Fibroblast of pulmonary artery (primary cell): ENCODE results near the gene SMPD2.

Source experiments
- DNase-seq: peaks from one replicate; pipeline ENCODE4 v3.0.0-alpha.2; 2010; ENCODE audit warnings: low read depth
- H3K4me3 ChIP-seq: replicated peaks from 2 replicates; pipeline ENCODE4 v1.5.1; 2011; ENCODE audit warnings: low read depth, mild to moderate bottlenecking, control low read depth, low read length, moderate library complexity
- TF ChIP-seq, protein P1 (sequence below): IDR thresholded peaks from 2 replicates; pipeline ENCODE4 v1.5.1; 2011; ENCODE audit warnings: mild to moderate bottlenecking, control low read depth, low read length, inconsistent platforms; ENCODE audit errors: missing control alignments

The SMPD2 gene

DNA sequence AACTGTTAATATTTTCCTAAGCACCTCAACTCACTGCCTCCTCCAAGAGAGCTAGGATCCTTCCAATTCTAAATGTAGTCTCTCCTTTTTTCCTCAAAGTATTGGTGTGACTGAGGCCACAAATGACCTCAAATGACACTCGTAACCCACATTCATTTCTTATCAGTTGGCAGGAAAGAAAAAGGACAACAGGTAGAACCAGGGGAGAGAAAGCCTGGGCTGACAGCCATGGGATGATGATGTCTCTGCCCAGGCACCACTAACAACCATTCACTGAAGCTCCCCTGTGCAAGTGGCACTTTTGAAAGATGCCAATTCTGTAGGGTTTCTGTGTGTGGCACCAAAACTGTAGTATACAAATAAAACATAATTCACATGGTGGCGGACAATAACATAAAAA, 35.1 kb downstream of the SMPD2 start:
- H3K4me3 ChIP-seq = no peak overlapping the region
- TF ChIP-seq, protein P1, sequence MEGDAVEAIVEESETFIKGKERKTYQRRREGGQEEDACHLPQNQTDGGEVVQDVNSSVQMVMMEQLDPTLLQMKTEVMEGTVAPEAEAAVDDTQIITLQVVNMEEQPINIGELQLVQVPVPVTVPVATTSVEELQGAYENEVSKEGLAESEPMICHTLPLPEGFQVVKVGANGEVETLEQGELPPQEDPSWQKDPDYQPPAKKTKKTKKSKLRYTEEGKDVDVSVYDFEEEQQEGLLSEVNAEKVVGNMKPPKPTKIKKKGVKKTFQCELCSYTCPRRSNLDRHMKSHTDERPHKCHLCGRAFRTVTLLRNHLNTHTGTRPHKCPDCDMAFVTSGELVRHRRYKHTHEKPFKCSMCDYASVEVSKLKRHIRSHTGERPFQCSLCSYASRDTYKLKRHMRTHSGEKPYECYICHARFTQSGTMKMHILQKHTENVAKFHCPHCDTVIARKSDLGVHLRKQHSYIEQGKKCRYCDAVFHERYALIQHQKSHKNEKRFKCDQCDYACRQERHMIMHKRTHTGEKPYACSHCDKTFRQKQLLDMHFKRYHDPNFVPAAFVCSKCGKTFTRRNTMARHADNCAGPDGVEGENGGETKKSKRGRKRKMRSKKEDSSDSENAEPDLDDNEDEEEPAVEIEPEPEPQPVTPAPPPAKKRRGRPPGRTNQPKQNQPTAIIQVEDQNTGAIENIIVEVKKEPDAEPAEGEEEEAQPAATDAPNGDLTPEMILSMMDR = no peak
- no peak for DNase-seq

DNA sequence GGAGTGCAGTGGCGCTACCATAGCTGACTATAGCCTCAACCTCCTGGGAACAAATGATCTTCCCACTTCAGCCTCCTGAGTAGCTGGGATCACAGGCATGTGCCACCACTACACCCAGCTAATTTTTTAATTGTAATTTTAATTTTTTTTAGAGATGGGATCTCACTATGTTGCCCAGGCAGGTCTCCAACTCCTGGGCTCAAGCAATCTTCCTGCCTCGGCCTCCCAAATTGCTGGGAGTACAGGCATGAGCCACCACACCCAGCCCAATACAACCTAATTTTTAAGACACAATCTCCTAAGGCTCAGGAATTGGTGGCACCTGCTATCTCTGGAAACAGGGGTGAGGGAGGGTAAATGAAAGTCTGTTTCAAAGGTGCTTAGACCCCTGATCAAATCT, 36.7 kb downstream of the SMPD2 start:
- TF ChIP-seq, protein P1 = no peak
- no peak for DNase-seq
- no peak overlapping the region for H3K4me3 ChIP-seq

DNA sequence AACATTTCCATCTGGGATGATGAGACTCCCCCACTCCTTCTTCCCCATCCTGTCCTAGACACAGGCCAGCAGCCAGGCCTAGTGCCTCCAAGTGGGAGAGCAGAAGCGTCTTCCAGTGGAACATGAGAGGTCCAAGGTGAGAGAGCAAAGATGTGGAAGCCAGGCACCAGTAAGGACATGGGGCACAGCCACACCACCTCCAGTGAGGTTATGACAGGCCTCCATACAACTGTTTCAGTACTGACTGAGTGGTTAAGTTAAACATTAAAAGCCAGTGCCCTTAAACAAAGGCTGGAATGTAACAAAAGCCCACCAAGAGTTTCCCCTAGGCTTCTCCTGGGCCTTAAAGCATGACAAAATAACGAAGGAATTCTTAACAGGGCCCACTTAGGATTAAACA, 37.2 kb downstream of the SMPD2 start:
- H3K4me3 ChIP-seq = no peak overlapping the region
- no peak for DNase-seq
- TF ChIP-seq, protein P1 = no peak

DNA sequence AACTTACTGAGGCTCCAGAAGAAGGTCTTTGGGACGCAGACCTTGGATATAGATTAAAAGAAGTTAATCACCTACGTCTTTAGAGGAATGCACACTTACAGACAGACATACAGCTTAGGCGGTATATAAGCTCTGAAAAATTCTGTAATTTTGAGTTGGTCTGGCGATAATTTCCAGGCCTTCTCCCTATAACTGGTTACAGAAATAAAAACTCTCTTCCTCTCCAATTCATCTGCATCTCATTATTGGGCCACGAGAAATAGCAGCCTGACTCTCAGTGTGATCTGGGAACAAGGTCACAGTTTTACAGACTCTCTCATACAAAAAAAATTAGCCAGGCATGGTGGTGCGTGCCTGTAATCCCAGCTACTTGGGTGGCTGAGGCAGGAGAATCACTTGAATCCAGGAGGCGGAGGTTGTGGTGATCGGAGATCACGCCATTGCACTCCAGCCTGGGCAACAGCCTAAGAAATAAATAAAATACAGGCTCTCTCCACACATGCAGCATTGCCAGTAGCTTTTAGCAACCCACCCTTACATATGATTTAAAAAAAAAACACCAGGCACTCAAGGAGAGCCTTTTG, 37.8 kb downstream of the SMPD2 start:
- DNase-seq = no peak
- TF ChIP-seq, protein P1 = no peak
- H3K4me3 ChIP-seq = no peak overlapping the region

DNA sequence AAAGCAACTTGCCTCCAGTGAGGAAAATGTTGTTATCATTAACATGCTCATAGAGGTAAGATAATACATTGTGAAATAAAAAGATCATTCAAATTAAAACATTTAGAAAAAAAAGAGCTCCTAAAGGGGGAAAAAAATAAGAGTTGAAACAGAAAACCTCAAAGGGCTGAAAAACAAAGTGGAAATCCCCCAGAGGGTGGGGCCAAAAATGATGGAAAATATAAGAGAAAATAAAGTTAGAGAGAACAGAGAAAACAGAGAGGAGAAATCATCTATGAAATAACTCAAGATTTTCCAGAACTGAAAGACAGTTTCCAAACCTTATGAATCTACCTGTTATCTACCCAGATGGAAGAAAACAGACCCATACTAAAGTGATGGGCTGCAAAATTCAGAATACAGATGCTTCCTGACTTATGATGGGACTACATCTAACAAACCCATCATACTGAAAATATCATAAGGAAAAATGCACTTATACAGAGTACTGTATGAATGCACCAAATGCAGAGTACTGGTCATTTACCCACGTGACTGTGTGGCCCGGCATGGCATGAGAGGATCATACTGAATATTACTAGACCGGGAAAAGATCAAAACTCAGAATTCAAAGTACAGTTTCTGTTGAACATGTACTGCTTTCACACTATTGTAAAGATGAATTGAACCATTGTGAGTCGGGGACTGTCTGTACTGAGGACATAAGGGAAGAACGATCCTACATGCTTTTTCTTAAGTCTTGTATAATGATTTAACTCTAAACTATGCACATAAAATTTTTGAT, 38.5 kb downstream of the SMPD2 start:
- DNase-seq = no peak
- peak overlapping the region; percentile 24 for H3K4me3 ChIP-seq
- TF ChIP-seq, protein P1 = no peak

DNA sequence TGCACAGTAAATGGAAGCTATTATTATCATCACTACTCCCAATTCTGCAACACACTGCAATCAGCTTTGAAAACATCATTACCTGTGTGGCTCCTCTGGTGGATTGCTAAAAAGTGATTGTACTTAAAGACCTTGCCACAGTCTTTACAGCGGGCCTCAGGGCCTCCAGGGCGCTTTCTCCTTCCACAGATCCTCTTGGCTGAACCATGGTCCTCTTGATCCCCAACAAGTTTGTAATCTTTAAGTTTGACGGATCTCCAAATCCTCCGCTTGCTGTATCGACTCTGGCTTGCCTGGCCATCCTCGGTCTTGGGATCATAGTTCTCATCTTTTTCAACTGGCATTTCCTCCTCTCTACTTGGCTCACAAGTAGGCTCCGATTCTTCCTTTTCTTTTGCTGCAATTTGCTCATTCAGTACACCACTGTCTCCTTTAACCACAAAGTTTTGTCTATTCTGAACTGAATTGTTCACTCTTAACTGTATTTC, 40.5 kb downstream of the SMPD2 start:
- TF ChIP-seq, protein P1 = no peak
- DNase-seq = no peak
- no peak overlapping the region for H3K4me3 ChIP-seq
